H1 (cell line): ENCODE results near the gene MDFI. TPM values are rescaled to one million over a fixed set of nuclear protein-coding genes. Genes with fewer than 3 reads are reported as not detected.

ENCODE experiments used
- CTCF ChIA-PET: fragments of 300-600 bp; sonication (Branson Sonifier 250); formaldehyde crosslinking; loops from one replicate; lab custom pipeline; 2021; ENCODE audit not compliant: partially characterized antibody; lab: Charles Lee
- POLR2A ChIA-PET: fragments of 300-600 bp; sonication (Branson Sonifier 250); formaldehyde crosslinking; loops from one replicate; lab custom pipeline; 2021; ENCODE audit warnings: inconsistent platforms; ENCODE audit not compliant: partially characterized antibody; lab: Charles Lee
- DNase-seq, 2 experiments: peaks; one replicate each; pipeline versions ENCODE4 v3.0.0 to v3.0.0-alpha.2; 2010 to 2022; ENCODE audit warnings: low spot score in 2 of 2, low read depth in 1 of 2, mixed read lengths in 1 of 2
- FAIRE-seq: peaks from 2 replicates; lab custom pipeline; 2011; peaks lifted over from hg19 to GRCh38; lab: Jason Lieb, UNC
- H2AFZ ChIP-seq: 2 replicates; pipeline ENCODE4 v1.8.1; 2012; ENCODE audit warnings: low read length, inconsistent platforms
- H2AK5ac ChIP-seq: 2 replicates; pipeline ENCODE4 v1.6.1; 2013; ENCODE audit warnings: low read depth, low read length
- H2BK120ac ChIP-seq: replicated peaks from 2 replicates; pipeline ENCODE3; 2013; ENCODE audit warnings: low read depth, low read length, inconsistent platforms
- H2BK12ac ChIP-seq: 2 replicates; pipeline ENCODE4 v1.6.1; 2013; ENCODE audit warnings: low read depth, low read length
- H2BK15ac ChIP-seq: 2 replicates; pipeline ENCODE4 v1.6.1; 2013; ENCODE audit warnings: low read length
- H2BK20ac ChIP-seq: 2 replicates; pipeline ENCODE4 v1.6.1; 2013; ENCODE audit warnings: low read length
- H2BK5ac ChIP-seq: 2 replicates; pipeline ENCODE4 v1.6.1; 2013; ENCODE audit warnings: low read depth, low read length
- H3K14ac ChIP-seq: 2 replicates; pipeline ENCODE4 v1.6.1; 2013; ENCODE audit warnings: inconsistent platforms; ENCODE audit not compliant: insufficient read length
- H3K18ac ChIP-seq: 2 replicates; pipeline ENCODE4 v1.6.1; 2013; ENCODE audit warnings: low read length; ENCODE audit errors: extremely low read depth
- H3K23ac ChIP-seq: 2 replicates; pipeline ENCODE4 v1.6.1; 2013; ENCODE audit warnings: inconsistent platforms; ENCODE audit not compliant: insufficient read length
- H3K23me2 ChIP-seq: 2 replicates; pipeline ENCODE4 v1.6.1; 2013; ENCODE audit warnings: low read depth, low read length
- H3K27ac ChIP-seq: 2 replicates; pipeline ENCODE4 v1.6.1; 2011; ENCODE audit warnings: low read depth, low read length, inconsistent platforms
- H3K27me3 ChIP-seq, 4 experiments: replicated peaks in 1 of 4; 1 replicate in 1 of 4; 2 replicates in 3 of 4; pipeline versions ENCODE4 v1.6.1 to v1.8.1; 2011 to 2013; ENCODE audit warnings: low read length in 3 of 4, mild to moderate bottlenecking in 3 of 4, inconsistent platforms in 2 of 4, mixed read lengths in 2 of 4, moderate library complexity in 1 of 4; ENCODE audit not compliant: control insufficient read depth in 3 of 4, insufficient read depth in 3 of 4; ENCODE audit errors: extremely low read depth in 1 of 4
- H3K36me3 ChIP-seq, 4 experiments: 2 replicates each; pipeline versions ENCODE4 v1.6.1 to v1.8.1; 2011 to 2013; ENCODE audit warnings: mild to moderate bottlenecking in 4 of 4, low read length in 3 of 4, moderate library complexity in 2 of 4, control low read depth in 1 of 4, inconsistent platforms in 1 of 4; ENCODE audit not compliant: insufficient read depth in 4 of 4, control insufficient read depth in 2 of 4
- H3K4ac ChIP-seq: replicated peaks from 2 replicates; pipeline ENCODE3; 2013; ENCODE audit warnings: low read length, low read depth, mixed read lengths, inconsistent platforms; ENCODE audit not compliant: insufficient read length
- H3K4me1 ChIP-seq, 4 experiments: replicated peaks in 1 of 4; 1 replicate in 1 of 4; 2 replicates in 3 of 4; pipeline versions ENCODE4 v1.6.1 to v1.8.1; 2011 to 2013; ENCODE audit warnings: low read length in 3 of 4, inconsistent platforms in 2 of 4, mixed read lengths in 1 of 4; ENCODE audit not compliant: insufficient read depth in 4 of 4, control insufficient read depth in 3 of 4
- H3K4me2 ChIP-seq, 2 experiments: 2 replicates each; pipeline versions ENCODE4 v1.6.1 to v1.8.1; 2011 to 2013; ENCODE audit warnings: low read depth in 2 of 2, low read length in 2 of 2, control low read depth in 1 of 2, inconsistent platforms in 1 of 2, mild to moderate bottlenecking in 1 of 2; ENCODE audit not compliant: insufficient read depth in 1 of 2
- H3K4me3 ChIP-seq, 4 experiments: fragments of 200-600, 300-600 bp in 1 of 4; sonication (generic), shearing (Covaris generic), sonication (Bioruptor Twin) in 1 of 4; 2 replicates each; pipeline versions ENCODE4 v1.5.1 to v1.8.1; 2011 to 2016; ENCODE audit warnings: low read length in 4 of 4, low read depth in 3 of 4, control low read depth in 2 of 4, inconsistent platforms in 2 of 4, mild to moderate bottlenecking in 2 of 4, mixed read lengths in 1 of 4, moderate library complexity in 1 of 4; ENCODE audit not compliant: insufficient read depth in 2 of 4; ENCODE audit errors: extremely low read depth in 1 of 4
- H3K56ac ChIP-seq: replicated peaks from 2 replicates; pipeline ENCODE3; 2013; ENCODE audit warnings: low read depth, mild to moderate bottlenecking, mixed read lengths, low read length, inconsistent platforms; ENCODE audit not compliant: insufficient read length
- H3K79me1 ChIP-seq: 2 replicates; pipeline ENCODE4 v1.6.1; 2013; ENCODE audit warnings: low read depth, low read length, control low read depth
- H3K79me2 ChIP-seq, 2 experiments: 2 replicates each; pipeline versions ENCODE4 v1.6.1 to v1.8.1; 2012 to 2013; ENCODE audit warnings: low read length in 2 of 2, mild to moderate bottlenecking in 2 of 2, inconsistent platforms in 1 of 2; ENCODE audit not compliant: insufficient read depth in 2 of 2, control insufficient read depth in 1 of 2
- H3K9ac ChIP-seq, 4 experiments: replicated peaks in 1 of 4; 1 replicate in 1 of 4; 2 replicates in 3 of 4; pipeline versions ENCODE4 v1.6.1 to v1.8.1; 2011 to 2013; ENCODE audit warnings: low read depth in 3 of 4, low read length in 3 of 4, control low read depth in 2 of 4, mild to moderate bottlenecking in 2 of 4, moderate library complexity in 2 of 4, inconsistent platforms in 1 of 4; ENCODE audit errors: extremely low read depth in 1 of 4
- H3K9me3 ChIP-seq, 2 experiments: 2 replicates each; pipeline versions ENCODE4 v1.6.1 to v1.8.1; 2012 to 2013; ENCODE audit warnings: mild to moderate bottlenecking in 2 of 2, moderate library complexity in 2 of 2, control low read depth in 1 of 2, inconsistent platforms in 1 of 2, low read depth in 1 of 2, low read length in 1 of 2, mixed read lengths in 1 of 2; ENCODE audit not compliant: insufficient read depth in 2 of 2
- H4K20me1 ChIP-seq, 2 experiments: replicated peaks in 1 of 2; 2 replicates each; pipeline versions ENCODE3 to v1.8.1; 2011 to 2013; ENCODE audit warnings: inconsistent platforms in 2 of 2, low read length in 2 of 2, mild to moderate bottlenecking in 1 of 2; ENCODE audit not compliant: insufficient read depth in 2 of 2, control insufficient read depth in 1 of 2
- H4K5ac ChIP-seq: 2 replicates; pipeline ENCODE4 v1.6.1; 2013; ENCODE audit warnings: low read length, low read depth, mixed read lengths, inconsistent platforms; ENCODE audit not compliant: insufficient read length
- H4K8ac ChIP-seq: 2 replicates; pipeline ENCODE4 v1.8.0; 2013; ENCODE audit warnings: mild to moderate bottlenecking, moderate library complexity, low read length, inconsistent platforms; ENCODE audit not compliant: insufficient read depth; ENCODE audit errors: extremely low read depth
- H4K91ac ChIP-seq: replicated peaks from 2 replicates; pipeline ENCODE3; 2013; ENCODE audit warnings: low read length, mixed read lengths, inconsistent platforms; ENCODE audit not compliant: insufficient read length
- ASH2L ChIP-seq: fragments of 200-600, 300-600 bp; sonication (generic); IDR thresholded peaks from one replicate; pipeline ENCODE4 v1.7.1; 2017; ENCODE audit warnings: low read length
- CBX5 ChIP-seq: fragments of 300-800, 300-1000 bp; sonication (generic); IDR thresholded peaks from 2 replicates; pipeline ENCODE4 v1.7.1; 2016; ENCODE audit warnings: antibody characterized with exemption, low read length, low read depth
- CHD2 ChIP-seq: IDR thresholded peaks from 2 replicates; pipeline ENCODE4 v1.6.1; 2012; ENCODE audit warnings: low read length, improper control_type of control experiment
- EGR1 ChIP-seq: IDR thresholded peaks from 2 replicates; pipeline ENCODE4 v1.6.1; 2011; ENCODE audit warnings: low read depth, low read length, borderline replicate concordance
- GTF2F1 ChIP-seq: IDR thresholded peaks from 2 replicates; pipeline ENCODE4 v1.6.1; 2012; ENCODE audit warnings: low read depth, low read length, improper control_type of control experiment, borderline replicate concordance
- HDAC6 ChIP-seq: IDR thresholded peaks from one replicate; pipeline ENCODE4 v1.7.1; 2012; ENCODE audit warnings: low read depth, mild to moderate bottlenecking, inconsistent platforms, low read length, moderate library complexity
- POLR2AphosphoS5 ChIP-seq: IDR thresholded peaks from 2 replicates; pipeline ENCODE4 v1.6.1; 2011; ENCODE audit warnings: low read depth, low read length
- RAD21 ChIP-seq, 2 experiments: IDR thresholded peaks in 1 of 2; conservative IDR thresholded peaks in 1 of 2; 2 replicates each; pipeline ENCODE4 v1.6.1; 2011; ENCODE audit warnings: low read depth in 2 of 2, low read length in 2 of 2, improper control_type of control experiment in 1 of 2, inconsistent platforms in 1 of 2, mild to moderate bottlenecking in 1 of 2, moderate library complexity in 1 of 2
- RNF2 ChIP-seq: fragments of 200-900, 300-1000 bp; sonication (generic); IDR thresholded peaks from 2 replicates; pipeline ENCODE4 v1.7.1; 2016; ENCODE audit warnings: borderline replicate concordance, low read depth, mild to moderate bottlenecking, antibody characterized with exemption, low read length; ENCODE audit not compliant: poor library complexity, severe bottlenecking; ENCODE audit errors: missing control alignments
- TAF7 ChIP-seq: optimal IDR thresholded peaks from 2 replicates; pipeline ENCODE3; 2011; ENCODE audit warnings: low read depth, mild to moderate bottlenecking, inconsistent platforms, low read length, moderate library complexity, borderline replicate concordance
- WGBS, 2 experiments: shearing (Covaris generic) in 1 of 2; methylation state at CpG; one replicate each; pipeline versions ENCODE4 v1.1.6 to v1.1.7; 2013 to 2015; ENCODE audit warnings: low lambda C conversion rate in 2 of 2, mixed read lengths in 2 of 2, inconsistent platforms in 1 of 2, low coverage in 1 of 2, missing lambda C conversion rate in 1 of 2; ENCODE audit not compliant: insufficient replicate concordance in 2 of 2, insufficient coverage in 1 of 2, insufficient read length in 1 of 2; ENCODE audit errors: extremely low coverage in 1 of 2, missing lambda C conversion rate in 1 of 2; 5-methylcytosine and 5-hydroxymethylcytosine counted together
- polyA plus RNA-seq, 7 experiments: library from polyadenylated mRNA; depleted of rRNA in 3 of 7; stranded (reverse) in 5 of 7; unstranded in 2 of 7; fragments of >200 nt in 5 of 7; fragments of 200-250 nt in 2 of 7; gene quantifications; 1 replicate in 5 of 7; 2 replicates in 1 of 7; 4 replicates in 1 of 7; pipeline versions ENCODE4 v1.2.1 to v1.2.3, GENCODE V29; 2011 to 2013; ENCODE audit warnings: missing spikeins in 2 of 7, mixed read lengths in 2 of 7
- total RNA-seq: library from RNA; stranded (reverse); fragmentation: NEBNext Ultra II Directional; extraction: Animal tissue kit (Norgen Biotek cat#: 25700); gene quantifications from 2 replicates; pipeline ENCODE4 v1.2.1, GENCODE V29; 2021
- TF ChIP-seq, protein P1 (sequence below), 3 experiments: IDR thresholded peaks; 1 replicate in 2 of 3; 2 replicates in 1 of 3; pipeline versions ENCODE4 v1.5.1 to v1.6.1; 2011; ENCODE audit warnings: low read length in 3 of 3, mild to moderate bottlenecking in 3 of 3, inconsistent platforms in 2 of 3, low read depth in 1 of 3, moderate library complexity in 1 of 3; ENCODE audit not compliant: insufficient read depth in 1 of 3; ENCODE audit errors: control extremely low read depth in 1 of 3

Gene MDFI
- total and polyA plus RNA-seq, 2 of the 8 experiments (the other 6 are each of a cell fraction or from before 2014, with no cell fraction given) = 41.0 to 65.6 TPM

DNA sequence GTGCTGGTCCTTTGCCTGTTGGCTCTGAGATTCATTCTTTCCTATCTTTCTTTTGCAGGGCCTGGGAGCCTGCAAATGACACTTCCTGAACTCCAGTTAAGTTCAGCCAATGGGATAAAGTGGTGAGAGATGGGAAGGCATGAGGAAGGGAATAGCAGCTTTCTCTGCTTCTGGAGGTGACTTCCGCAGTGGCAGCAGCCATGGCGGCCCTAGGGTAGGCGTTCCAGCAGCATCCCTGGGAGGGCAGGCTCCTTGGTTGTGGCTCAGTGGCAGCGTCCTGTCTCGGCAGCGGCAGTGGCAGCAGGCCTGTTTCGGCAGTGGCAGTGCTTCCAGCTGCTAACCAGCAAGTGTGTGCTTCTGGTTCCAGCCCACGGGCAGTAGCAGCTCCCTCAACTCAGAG, 7.3 kb upstream of the MDFI start:
- Histone ChIP-seq H3K23ac (no peak overlapping the region), H3K27ac (no peak overlapping the region), H3K18ac (no peak overlapping the region), H3K23me2 (no peaks in the 10 kb centered on the region), H3K4ac (no peak overlapping the region), H3K4me1 (peaks cover 0 to 4% (median 2%) of the 10 kb centered on the region in 4 experiments; a peak in 2 of 7 replicates), H3K56ac (no peak overlapping the region), H2BK5ac (no peak overlapping the region), H2BK20ac (no peak overlapping the region), H3K14ac (no peak overlapping the region), H3K79me2 (no peaks in the 10 kb centered on the region), H4K20me1 (no peaks in the 10 kb centered on the region), H3K4me2 (no peak overlapping the region), H2BK15ac (no peak overlapping the region), H2BK12ac (peak overlapping the region; percentile 7; the same call in 1 of the 2 replicates), H3K27me3 (peaks cover 0 to 15% (median 4%) of the 10 kb centered on the region in 4 experiments; a peak in 4 of 7 replicates), H3K79me1 (no peaks in the 10 kb centered on the region), H3K9me3 (no peaks in the 10 kb centered on the region), H3K9ac (no peak overlapping the region), H4K5ac (no peak overlapping the region), H3K36me3 (no peaks in the 10 kb centered on the region), H2BK120ac (no peak overlapping the region), H4K8ac (no peak overlapping the region), H2AK5ac (no peak overlapping the region), H3K4me3 (no peak overlapping the region), H4K91ac (no peak overlapping the region), H2AFZ (0 out of 2 replicates have a peak overlapping the region, but pooled peaks have one; percentile 46)
- no peak for DNase-seq
- CTCF ChIA-PET = interaction anchor here (0.8 to 6.5 kb wide), 7 partner anchors 27 to 263 kb away, joined by 3 to 48 read pairs (median 5); no protein-coding TSS in a partner anchor
- POLR2A ChIA-PET = interaction anchor here (1.1 kb wide), 1 partner anchor 9 kb away, joined by 3 read pairs; no protein-coding TSS in a partner anchor
- WGBS, 2 experiments = 83% methylated on average over 8 of the region's 8 CpGs; no CpG with 5 or more reads in 1 of the 2 experiments
- FAIRE-seq = no peak
- TF ChIP-seq RAD21 (IDR thresholded peaks at IDR 0.05 in 1 of 2, conservative IDR thresholded peaks at IDR 0.05 in 1 of 2; ENCODE audit: low read depth in 2 of 2, low read length in 2 of 2) (no peak), CHD2 (no peak), POLR2AphosphoS5 (no peak), EGR1 (no peak), RNF2 (no peak), CBX5 (no peak), HDAC6 (no peak), GTF2F1 (no peak), TAF7 (no peak), ASH2L (no peak)
- TF ChIP-seq, protein P1, sequence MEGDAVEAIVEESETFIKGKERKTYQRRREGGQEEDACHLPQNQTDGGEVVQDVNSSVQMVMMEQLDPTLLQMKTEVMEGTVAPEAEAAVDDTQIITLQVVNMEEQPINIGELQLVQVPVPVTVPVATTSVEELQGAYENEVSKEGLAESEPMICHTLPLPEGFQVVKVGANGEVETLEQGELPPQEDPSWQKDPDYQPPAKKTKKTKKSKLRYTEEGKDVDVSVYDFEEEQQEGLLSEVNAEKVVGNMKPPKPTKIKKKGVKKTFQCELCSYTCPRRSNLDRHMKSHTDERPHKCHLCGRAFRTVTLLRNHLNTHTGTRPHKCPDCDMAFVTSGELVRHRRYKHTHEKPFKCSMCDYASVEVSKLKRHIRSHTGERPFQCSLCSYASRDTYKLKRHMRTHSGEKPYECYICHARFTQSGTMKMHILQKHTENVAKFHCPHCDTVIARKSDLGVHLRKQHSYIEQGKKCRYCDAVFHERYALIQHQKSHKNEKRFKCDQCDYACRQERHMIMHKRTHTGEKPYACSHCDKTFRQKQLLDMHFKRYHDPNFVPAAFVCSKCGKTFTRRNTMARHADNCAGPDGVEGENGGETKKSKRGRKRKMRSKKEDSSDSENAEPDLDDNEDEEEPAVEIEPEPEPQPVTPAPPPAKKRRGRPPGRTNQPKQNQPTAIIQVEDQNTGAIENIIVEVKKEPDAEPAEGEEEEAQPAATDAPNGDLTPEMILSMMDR (IDR thresholded peaks at IDR 0.05; ENCODE audit: control extremely low read depth in 1 of 3, insufficient read depth in 1 of 3, low read depth in 1 of 3, low read length in 3 of 3) = no peak
